Activated naive CD4-positive, alpha-beta T cell treated with anti-CD3 and anti-CD28 coated beads, Interleukin-2, amount 10 ng/mL, durations not matched to agents 7 days and 5 days (primary cell): Measurements from ENCODE around the gene LPIN3.

ENCODE experiments used
- CTCF ChIA-PET: fragments of 350-600 bp; sonication (Branson Sonifier 250); formaldehyde crosslinking; loops from one replicate; lab custom pipeline; 2021; ENCODE audit warnings: antibody characterized with exemption; lab: Charles Lee
- DNase-seq: peaks from one replicate; pipeline ENCODE4 v3.0.0-alpha.2; 2020
- H3K27ac Mint-ChIP-seq: one replicate; pipeline ENCODE4 v1.8.0; 2021; ENCODE audit warnings: mild to moderate bottlenecking, moderate library complexity, mixed read lengths
- H3K27me3 Mint-ChIP-seq: one replicate; pipeline ENCODE4 v1.8.0; 2021; ENCODE audit warnings: mild to moderate bottlenecking, mixed read lengths
- H3K36me3 Mint-ChIP-seq: one replicate; pipeline ENCODE4 v1.8.0; 2021; ENCODE audit warnings: mixed read lengths
- H3K4me1 Mint-ChIP-seq: one replicate; pipeline ENCODE4 v1.8.0; 2021; ENCODE audit warnings: mixed read lengths
- H3K4me3 Mint-ChIP-seq: one replicate; pipeline ENCODE4 v1.8.0; 2021; ENCODE audit warnings: mild to moderate bottlenecking, moderate library complexity, mixed read lengths
- H3K9me3 Mint-ChIP-seq: one replicate; pipeline ENCODE4 v1.8.0; 2021; ENCODE audit warnings: mixed read lengths

LPIN3 gene

GRCh38 chr20:41373931-41374920 is 33.6 kb downstream of the LPIN3 start:
- DNase-seq = no peak
- Mint-ChIP-seq H3K36me3 (no peaks in the 10 kb centered on the region), H3K4me3 (no peak overlapping the region), H3K27ac (no peak overlapping the region), H3K4me1 (no peaks in the 10 kb centered on the region), H3K9me3 (peaks cover 5% of the 10 kb centered on the region), H3K27me3 (peaks cover 73% of the 10 kb centered on the region)
- CTCF ChIA-PET = no interaction called here

GRCh38 chr20:41375846-41376245 is 35.2 kb downstream of the LPIN3 start:
- Mint-ChIP-seq H3K4me1 (peaks cover 8% of the 10 kb centered on the region), H3K36me3 (no peaks in the 10 kb centered on the region), H3K27ac (no peak overlapping the region), H3K4me3 (no peak overlapping the region), H3K9me3 (peaks cover 5% of the 10 kb centered on the region), H3K27me3 (peaks cover 76% of the 10 kb centered on the region)
- CTCF ChIA-PET = interaction anchor here (0.6 kb wide), 1 partner anchor 35 kb away, joined by 3 read pairs; the partner anchor contains the start of gene LPIN3
- no peak for DNase-seq

- CTCF ChIA-PET = interaction anchor here (0.6 kb wide), 1 partner anchor 36 kb away, joined by 3 read pairs; the partner anchor contains the start of gene LPIN3
Observed at GRCh38 chr20:41376349-41376748, 35.7 kb downstream of the LPIN3 start.

GRCh38 chr20:41377275-41377674 is 36.7 kb downstream of the LPIN3 start:
- H3K27ac Mint-ChIP-seq = no peak overlapping the region
- CTCF ChIA-PET = no interaction called here
- no peaks in the 10 kb centered on the region for H3K36me3 Mint-ChIP-seq
- peaks cover 9% of the 10 kb centered on the region for H3K4me1 Mint-ChIP-seq
- H3K4me3 Mint-ChIP-seq = no peak overlapping the region
- H3K9me3 Mint-ChIP-seq = no peaks in the 10 kb centered on the region
- no peak for DNase-seq
- peaks cover 83% of the 10 kb centered on the region for H3K27me3 Mint-ChIP-seq

More at GRCh38 chr20:41376349-41376748, 35.7 kb downstream of the LPIN3 start:
- Mint-ChIP-seq H3K27me3 (peaks cover 74% of the 10 kb centered on the region), H3K4me1 (peaks cover 9% of the 10 kb centered on the region), H3K9me3 (peaks cover 2% of the 10 kb centered on the region), H3K4me3 (no peak overlapping the region), H3K36me3 (no peaks in the 10 kb centered on the region), H3K27ac (no peak overlapping the region)
- DNase-seq = no peak

GRCh38 chr20:41379551-41379950 is 38.9 kb downstream of the LPIN3 start:
- Mint-ChIP-seq H3K36me3 (no peaks in the 10 kb centered on the region), H3K4me3 (no peak overlapping the region), H3K9me3 (no peaks in the 10 kb centered on the region), H3K27me3 (peaks cover 78% of the 10 kb centered on the region), H3K27ac (no peak overlapping the region), H3K4me1 (peaks cover 9% of the 10 kb centered on the region)
- CTCF ChIA-PET = no interaction called here
- no peak for DNase-seq

GRCh38 chr20:41380551-41381193 is 40.1 kb downstream of the LPIN3 start:
- peaks cover 67% of the 10 kb centered on the region for H3K27me3 Mint-ChIP-seq
- no peaks in the 10 kb centered on the region for H3K36me3 Mint-ChIP-seq
- H3K9me3 Mint-ChIP-seq = no peaks in the 10 kb centered on the region
- H3K4me1 Mint-ChIP-seq = peaks cover 9% of the 10 kb centered on the region
- H3K4me3 Mint-ChIP-seq = no peak overlapping the region
- CTCF ChIA-PET = no interaction called here
- no peak for DNase-seq
- no peak overlapping the region for H3K27ac Mint-ChIP-seq

GRCh38 chr20:41382791-41383305 is 42.2 kb downstream of the LPIN3 start:
- peaks cover 55% of the 10 kb centered on the region for H3K27me3 Mint-ChIP-seq
- H3K36me3 Mint-ChIP-seq = no peaks in the 10 kb centered on the region
- peaks cover 9% of the 10 kb centered on the region for H3K4me1 Mint-ChIP-seq
- no peak overlapping the region for H3K27ac Mint-ChIP-seq
- DNase-seq = no peak
- no peak overlapping the region for H3K4me3 Mint-ChIP-seq
- CTCF ChIA-PET = no interaction called here
- no peaks in the 10 kb centered on the region for H3K9me3 Mint-ChIP-seq

- no peak for DNase-seq
- H3K27me3 Mint-ChIP-seq = peaks cover 30% of the 10 kb centered on the region
- H3K4me3 Mint-ChIP-seq = no peak overlapping the region
- H3K4me1 Mint-ChIP-seq = no peaks in the 10 kb centered on the region
- H3K36me3 Mint-ChIP-seq = no peaks in the 10 kb centered on the region
- H3K27ac Mint-ChIP-seq = no peak overlapping the region
- CTCF ChIA-PET = no interaction called here
- H3K9me3 Mint-ChIP-seq = no peaks in the 10 kb centered on the region
Observed at GRCh38 chr20:41386502-41387427, 46.1 kb downstream of the LPIN3 start.

GRCh38 chr20:41387444-41387851 is 46.8 kb downstream of the LPIN3 start:
- CTCF ChIA-PET = no interaction called here

GRCh38 chr20:41390889-41391288 is 50.3 kb downstream of the LPIN3 start:
- peaks cover 16% of the 10 kb centered on the region for H3K27me3 Mint-ChIP-seq
- no peaks in the 10 kb centered on the region for H3K36me3 Mint-ChIP-seq
- no peaks in the 10 kb centered on the region for H3K4me1 Mint-ChIP-seq
- no peak overlapping the region for H3K27ac Mint-ChIP-seq
- CTCF ChIA-PET = no interaction called here
- no peak overlapping the region for H3K4me3 Mint-ChIP-seq
- H3K9me3 Mint-ChIP-seq = no peaks in the 10 kb centered on the region
- DNase-seq = no peak

More at GRCh38 chr20:41387444-41387851, 46.8 kb downstream of the LPIN3 start:
- DNase-seq = no peak
- Mint-ChIP-seq H3K4me1 (no peaks in the 10 kb centered on the region), H3K36me3 (no peaks in the 10 kb centered on the region), H3K27me3 (peaks cover 25% of the 10 kb centered on the region), H3K9me3 (no peaks in the 10 kb centered on the region), H3K4me3 (no peak overlapping the region), H3K27ac (no peak overlapping the region)

- peaks cover 14% of the 10 kb centered on the region for H3K27me3 Mint-ChIP-seq
- CTCF ChIA-PET = no interaction called here
- no peaks in the 10 kb centered on the region for H3K36me3 Mint-ChIP-seq
- no peaks in the 10 kb centered on the region for H3K9me3 Mint-ChIP-seq
- no peak overlapping the region for H3K27ac Mint-ChIP-seq
- H3K4me1 Mint-ChIP-seq = no peaks in the 10 kb centered on the region
- no peak for DNase-seq
- no peak overlapping the region for H3K4me3 Mint-ChIP-seq
Observed at GRCh38 chr20:41391587-41392001, 51.0 kb downstream of the LPIN3 start.

GRCh38 chr20:41392295-41392694 is 51.7 kb downstream of the LPIN3 start:
- CTCF ChIA-PET = no interaction called here
- no peaks in the 10 kb centered on the region for H3K4me1 Mint-ChIP-seq
- no peak overlapping the region for H3K27ac Mint-ChIP-seq
- no peaks in the 10 kb centered on the region for H3K9me3 Mint-ChIP-seq
- peaks cover 14% of the 10 kb centered on the region for H3K27me3 Mint-ChIP-seq
- no peak for DNase-seq
- no peaks in the 10 kb centered on the region for H3K36me3 Mint-ChIP-seq
- H3K4me3 Mint-ChIP-seq = no peak overlapping the region

GRCh38 chr20:41392871-41393704 is 52.5 kb downstream of the LPIN3 start:
- Mint-ChIP-seq H3K4me3 (no peak overlapping the region), H3K27ac (no peak overlapping the region), H3K27me3 (peaks cover 6% of the 10 kb centered on the region), H3K4me1 (no peaks in the 10 kb centered on the region), H3K36me3 (no peaks in the 10 kb centered on the region), H3K9me3 (no peaks in the 10 kb centered on the region)
- CTCF ChIA-PET = no interaction called here
- DNase-seq = no peak
